Pulmonary artery endothelial cell (primary cell): ENCODE results near the gene MTMR1. TPM values are rescaled to one million over a fixed set of nuclear protein-coding genes. Genes with fewer than 3 reads are reported as not detected.

ENCODE experiments used
- DNase-seq: peaks from one replicate; pipeline ENCODE4 v3.0.0-alpha.2; 2011; ENCODE audit warnings: low read depth, low spot score
- total RNA-seq: library from RNA; depleted of rRNA; stranded (reverse); fragments of >200 nt; gene quantifications from 2 replicates; pipeline ENCODE4 v1.2.3, GENCODE V29; 2014

The MTMR1 gene
- total RNA-seq, 1 donor from 2014 or later = 21.9 TPM

DNA sequence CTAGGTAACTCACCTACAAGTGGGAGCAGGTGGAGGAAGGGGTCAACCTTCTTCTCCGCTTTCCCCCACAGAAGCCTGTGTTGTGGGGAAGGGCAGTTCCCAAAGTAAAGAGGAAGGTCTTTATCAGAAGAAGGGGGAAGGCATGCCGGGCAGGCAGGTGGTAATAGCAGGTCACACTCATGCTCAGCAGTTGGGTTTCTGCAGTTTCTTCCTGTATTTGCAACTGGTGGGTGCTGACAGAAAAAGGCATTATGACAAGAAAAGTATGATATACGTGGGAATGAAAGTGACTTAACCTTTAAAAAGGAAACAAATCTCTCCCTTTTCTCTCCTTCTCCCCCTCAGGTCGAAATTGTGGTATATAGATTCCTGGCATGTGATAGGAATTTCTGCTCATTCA lies 3.7 kb downstream of the MTMR1 start:
- DNase-seq = no peak

DNA sequence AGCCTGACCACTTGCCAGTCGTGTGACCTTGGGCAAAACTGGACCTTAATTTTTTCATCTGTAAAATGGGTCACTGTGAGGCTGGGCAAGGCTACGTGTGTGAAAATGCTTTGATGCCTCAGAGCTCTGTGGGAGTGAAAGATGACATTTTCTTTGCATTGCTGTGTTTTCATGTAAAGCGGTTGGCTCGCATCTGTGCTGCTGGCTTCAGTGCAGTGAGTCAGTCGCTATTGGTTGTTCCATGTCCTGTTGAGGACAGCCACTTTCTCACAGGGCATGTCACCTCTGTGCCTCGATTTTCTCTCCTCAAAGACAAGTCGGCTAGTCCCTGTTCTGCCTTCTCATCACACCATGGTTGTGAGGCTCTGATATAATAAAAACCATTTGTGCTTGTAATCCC lies 4.4 kb downstream of the MTMR1 start:
- DNase-seq = no peak

DNA sequence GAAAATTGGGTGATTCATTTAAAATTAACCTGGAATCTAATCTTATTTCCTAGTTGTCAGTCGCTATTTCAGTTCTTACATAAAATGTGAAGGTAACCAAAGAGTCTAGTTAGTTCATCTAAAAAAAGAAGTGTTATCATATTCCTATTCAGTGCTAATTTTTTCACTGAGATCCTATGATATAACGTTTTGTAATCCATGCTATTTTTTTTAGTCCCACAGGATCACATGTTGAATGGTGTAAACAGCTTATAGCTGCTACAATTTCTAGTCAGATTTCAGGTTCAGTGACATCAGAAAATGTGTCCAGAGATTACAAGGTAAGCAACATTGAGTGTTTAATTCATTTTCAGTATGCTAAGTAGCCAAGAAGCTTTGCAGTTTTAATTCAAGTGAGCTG lies 5.8 kb downstream of the MTMR1 start:
- no peak for DNase-seq

GRCh38 chrX:150700107-150700506 lies 6.9 kb downstream of the MTMR1 start:
- no peak for DNase-seq

- no peak for DNase-seq
Measured at GRCh38 chrX:150701377-150701776, 8.2 kb downstream of the MTMR1 start.

GRCh38 chrX:150702966-150703694 lies 9.9 kb downstream of the MTMR1 start:
- no peak for DNase-seq

- no peak for DNase-seq
Measured at GRCh38 chrX:150703695-150703974, 10.4 kb downstream of the MTMR1 start.

DNA sequence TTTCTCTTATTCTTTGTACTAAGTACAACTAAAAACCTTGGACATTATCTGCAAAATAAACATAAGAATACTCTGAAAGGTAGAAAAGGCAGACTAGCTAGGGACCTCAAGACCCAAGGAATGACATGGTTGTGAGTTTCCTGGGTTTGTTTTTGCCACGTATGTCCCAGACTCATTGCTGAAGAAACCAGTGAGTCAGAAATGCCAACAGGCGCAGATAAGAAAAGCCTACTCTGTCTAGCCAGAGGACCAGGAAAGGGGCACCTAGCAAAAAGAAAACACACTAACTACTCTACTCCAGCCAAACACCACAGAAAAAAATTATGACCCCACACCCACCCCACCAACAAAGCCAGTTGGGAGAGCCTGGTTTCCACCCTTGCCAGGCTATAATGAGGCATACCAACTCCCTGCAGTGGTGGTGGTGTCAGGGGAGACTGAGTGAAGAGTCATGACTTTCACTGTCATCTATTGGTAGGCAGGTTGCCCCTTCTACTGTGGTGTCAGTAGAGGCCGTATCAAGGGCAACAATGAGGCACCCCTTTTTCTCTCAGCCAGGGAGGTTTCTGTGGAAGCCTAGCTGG lies 10.9 kb downstream of the MTMR1 start:
- no peak for DNase-seq

GRCh38 chrX:150712619-150713018 lies 19.4 kb downstream of the MTMR1 start:
- no peak for DNase-seq

GRCh38 chrX:150715184-150715583 lies 22.0 kb downstream of the MTMR1 start:
- DNase-seq = no peak

DNA sequence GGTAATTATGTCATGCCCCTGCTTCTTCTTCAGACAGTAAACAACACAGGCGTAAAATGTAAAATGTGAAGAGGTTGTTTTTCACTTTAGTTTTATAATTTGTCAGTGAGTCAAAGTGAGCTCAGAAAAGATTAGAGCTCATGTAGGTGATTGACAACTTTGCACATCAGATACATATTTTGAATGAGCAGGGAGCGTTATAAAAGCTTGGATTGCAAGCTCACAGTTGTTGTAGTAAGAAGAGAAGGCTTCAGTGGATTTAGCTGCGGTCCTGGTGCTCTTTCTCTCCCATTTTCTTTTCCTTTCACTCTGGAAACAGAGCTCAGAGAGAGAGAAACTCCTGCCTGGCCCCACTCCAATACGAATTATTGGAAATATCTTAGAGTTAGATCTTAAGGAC lies 26.4 kb downstream of the MTMR1 start:
- DNase-seq = no peak

GRCh38 chrX:150729956-150730355 lies 36.8 kb downstream of the MTMR1 start:
- no peak for DNase-seq

- no peak for DNase-seq
Measured at GRCh38 chrX:150730719-150731118, 37.5 kb downstream of the MTMR1 start.

DNA sequence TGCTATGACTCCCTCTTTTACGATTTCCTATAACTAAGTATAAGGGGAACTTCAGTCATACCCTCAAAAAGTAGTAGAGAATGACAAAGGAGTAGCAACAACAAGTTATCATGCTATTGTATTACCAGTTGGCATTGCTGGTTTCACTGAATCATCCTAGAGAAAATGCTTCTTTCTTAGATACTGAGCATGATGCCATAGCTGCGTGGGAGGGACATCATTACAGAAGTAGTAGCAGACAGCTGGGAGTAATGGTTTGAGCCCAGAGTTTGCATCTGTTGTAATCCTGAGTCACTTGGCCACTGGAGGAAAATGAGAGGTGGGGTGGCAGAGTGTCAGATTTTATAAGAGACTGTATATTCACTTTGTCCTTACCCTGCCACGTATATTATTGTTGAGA lies 38.6 kb downstream of the MTMR1 start:
- DNase-seq = no peak

DNA sequence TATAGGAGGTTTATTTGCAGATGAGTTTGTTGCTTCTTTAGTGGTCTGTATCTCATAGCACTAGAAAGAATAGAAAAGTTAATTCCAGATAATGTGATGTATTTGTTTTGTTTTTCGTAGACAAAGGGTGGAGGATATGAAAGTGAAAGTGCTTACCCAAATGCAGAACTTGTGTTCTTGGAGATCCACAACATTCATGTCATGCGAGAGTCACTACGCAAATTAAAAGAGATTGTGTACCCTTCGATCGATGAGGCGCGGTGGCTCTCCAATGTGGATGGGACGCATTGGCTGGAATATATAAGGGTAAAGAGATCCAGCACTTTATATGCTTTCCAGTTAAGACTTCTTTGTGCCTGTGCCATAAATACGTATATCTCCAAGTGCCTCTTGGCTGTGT lies 43.3 kb downstream of the MTMR1 start:
- DNase-seq = no peak

GRCh38 chrX:150752124-150752523 lies 58.9 kb downstream of the MTMR1 start:
- no peak for DNase-seq

- no peak for DNase-seq
Measured at GRCh38 chrX:150753357-150753756, 60.2 kb downstream of the MTMR1 start.

GRCh38 chrX:150753968-150754367 lies 60.8 kb downstream of the MTMR1 start:
- DNase-seq = no peak

GRCh38 chrX:150757371-150757770 lies 64.2 kb downstream of the MTMR1 start:
- no peak for DNase-seq

- no peak for DNase-seq
Measured at GRCh38 chrX:150759568-150760416, 66.6 kb downstream of the MTMR1 start.

DNA sequence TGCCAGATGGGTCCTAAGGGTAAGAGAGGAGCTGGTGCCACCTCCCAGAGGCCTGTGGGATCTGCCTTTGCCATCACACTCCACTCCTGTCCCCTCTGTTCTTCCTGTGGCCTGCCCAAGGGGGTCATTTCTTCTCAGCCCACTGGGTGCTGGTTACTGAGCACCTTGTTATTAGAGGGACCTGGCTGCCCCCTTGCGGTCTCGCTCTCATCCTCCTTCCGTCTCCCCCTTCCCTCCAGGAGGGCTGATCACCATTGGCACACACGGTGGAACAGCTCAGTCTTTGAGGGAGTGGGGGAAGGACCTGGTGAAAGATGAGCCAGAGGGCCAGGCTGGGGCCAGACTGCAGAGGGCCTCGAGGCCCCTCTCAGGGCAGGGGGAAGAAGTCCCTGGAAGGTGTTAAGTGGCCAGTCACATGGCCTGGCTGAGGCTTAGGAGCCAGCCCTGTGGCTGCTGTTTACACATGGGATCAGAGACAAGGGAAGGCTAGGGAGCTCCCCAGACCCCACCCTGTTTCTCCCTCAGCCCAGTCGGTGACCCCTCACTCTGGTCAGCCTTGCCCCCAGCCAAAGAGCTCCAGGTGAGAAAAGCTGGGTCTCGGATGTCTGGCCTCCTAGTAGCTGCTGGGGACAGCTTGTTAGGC lies 68.1 kb downstream of the MTMR1 start:
- no peak for DNase-seq

DNA sequence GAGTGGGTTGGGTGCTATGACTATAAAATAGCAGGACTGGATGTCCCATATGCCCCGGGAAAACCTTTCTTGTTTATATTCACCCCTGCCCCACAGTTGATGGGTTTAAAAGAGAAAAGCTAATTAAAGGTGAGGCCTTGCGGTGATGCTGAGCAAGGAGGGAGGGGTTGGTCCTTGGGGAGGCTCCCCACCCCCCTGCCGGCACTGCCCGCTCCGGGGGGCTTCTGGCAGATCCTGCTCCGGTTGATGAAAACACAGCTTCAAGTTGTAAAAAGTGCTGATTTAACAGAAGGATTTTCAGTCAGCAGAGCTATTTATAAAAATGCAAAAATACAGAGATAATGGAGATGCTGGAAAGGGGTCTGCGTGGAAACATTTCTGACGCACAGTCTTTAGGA lies 68.6 kb downstream of the MTMR1 start:
- DNase-seq = no peak
